ENCODE measurements around the gene MPZL3.

Gene MPZL3, protein sequence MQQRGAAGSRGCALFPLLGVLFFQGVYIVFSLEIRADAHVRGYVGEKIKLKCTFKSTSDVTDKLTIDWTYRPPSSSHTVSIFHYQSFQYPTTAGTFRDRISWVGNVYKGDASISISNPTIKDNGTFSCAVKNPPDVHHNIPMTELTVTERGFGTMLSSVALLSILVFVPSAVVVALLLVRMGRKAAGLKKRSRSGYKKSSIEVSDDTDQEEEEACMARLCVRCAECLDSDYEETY

DNA sequence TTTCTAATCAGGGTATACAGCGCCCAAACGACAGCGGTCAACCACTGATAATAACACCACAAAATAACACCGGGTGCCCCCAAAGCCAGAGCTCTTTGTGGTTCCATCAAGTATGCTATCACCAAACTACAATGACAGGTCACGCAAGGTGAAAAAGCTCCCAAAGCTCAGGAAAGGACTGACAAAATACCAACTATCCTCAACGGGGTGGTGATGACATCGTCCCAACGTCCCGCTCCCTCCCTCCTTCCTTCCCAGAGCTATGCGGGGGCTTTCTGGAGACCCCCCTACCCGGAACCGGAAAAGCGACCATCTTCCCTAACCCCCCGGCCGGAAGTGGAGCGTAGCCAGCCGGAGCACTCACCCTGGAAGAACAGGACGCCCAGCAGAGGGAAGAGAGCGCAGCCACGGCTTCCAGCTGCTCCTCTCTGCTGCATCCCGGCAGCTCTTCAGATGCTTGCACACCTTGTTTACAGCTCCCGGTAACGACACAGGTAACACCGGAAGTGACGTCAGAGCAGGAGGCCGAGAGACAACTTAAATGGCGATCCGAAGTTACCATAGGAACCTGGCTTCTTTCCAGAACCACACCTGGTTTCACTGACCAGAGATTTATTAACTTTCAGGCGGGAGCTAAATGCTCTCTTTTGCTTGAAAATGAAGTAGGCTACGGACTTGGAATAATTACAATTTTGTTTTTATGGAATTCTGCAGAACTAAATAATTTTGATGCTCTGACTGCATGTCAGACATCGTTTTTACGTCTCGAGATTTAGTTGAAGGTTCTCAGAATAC, at the start of gene MPZL3:
Gene MPZL3 (minus strand): TSS at position 508 of the 795 bp plus-strand sequence. CDS start 71 bp downstream, at position 437.
- no peak for DNase-seq (ENCODE audit: low spot score)

DNA sequence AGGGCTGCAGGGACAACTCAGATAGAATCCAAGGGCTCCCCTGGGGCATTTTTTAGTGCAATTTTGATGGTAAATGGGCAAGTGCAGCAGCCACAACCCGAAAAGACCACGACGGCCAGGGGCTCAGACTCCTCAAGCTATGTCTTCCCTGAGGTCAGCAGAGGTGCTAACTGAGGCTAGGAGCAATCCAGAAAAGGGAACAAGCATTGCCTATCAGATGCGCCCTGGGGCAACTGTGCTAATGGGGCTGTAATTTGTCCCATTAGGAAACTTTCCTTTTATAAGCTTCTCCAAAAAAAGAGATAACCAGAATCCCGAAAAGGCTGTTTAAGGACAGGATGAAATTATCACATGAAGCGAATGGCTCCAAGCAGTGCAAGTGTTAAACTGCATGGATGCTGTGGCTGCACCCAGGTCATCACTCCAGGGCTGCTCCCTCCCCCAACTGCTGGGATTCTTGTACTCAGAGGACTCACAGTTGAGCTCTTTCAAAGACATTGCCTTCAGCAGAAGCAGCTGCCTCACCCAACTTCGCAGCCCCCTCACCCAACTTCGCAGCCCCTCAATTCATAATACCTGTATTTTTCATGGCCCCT, 49.5 kb upstream of the MPZL3 start:
- no peak for DNase-seq (ENCODE audit: low spot score)

DNA sequence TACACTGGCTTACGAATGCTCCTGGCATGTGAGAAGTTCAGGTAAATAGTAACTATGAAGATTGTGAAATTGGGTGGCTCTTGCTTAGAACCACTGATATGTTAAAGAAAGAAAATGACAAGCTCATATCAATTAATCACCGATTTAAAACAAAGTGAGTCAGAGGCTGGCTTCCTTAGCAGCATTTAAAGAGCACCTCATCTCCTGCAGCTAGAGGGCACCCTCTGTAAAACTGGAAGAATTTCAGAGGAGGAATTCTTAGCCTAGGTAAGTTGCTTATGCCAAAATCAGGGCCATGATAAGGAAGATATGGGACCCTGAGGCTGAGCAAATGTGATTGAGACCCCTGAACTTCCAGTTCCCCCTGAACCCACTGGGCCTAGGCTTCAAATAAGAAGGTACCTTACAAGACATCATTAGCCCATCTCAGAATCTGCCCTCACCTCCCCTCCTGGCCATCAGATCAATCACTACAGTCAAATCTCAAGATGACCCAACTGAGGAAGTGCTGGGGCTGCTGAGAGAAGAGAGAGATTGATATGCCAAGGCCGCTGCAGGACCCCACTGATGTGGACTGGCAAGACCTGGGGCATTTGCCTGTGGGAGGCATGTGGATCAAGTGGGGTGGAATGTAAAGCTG, 43.8 kb upstream of the MPZL3 start:
- DNase-seq (ENCODE audit: low spot score) = peak; percentile 33

DNA sequence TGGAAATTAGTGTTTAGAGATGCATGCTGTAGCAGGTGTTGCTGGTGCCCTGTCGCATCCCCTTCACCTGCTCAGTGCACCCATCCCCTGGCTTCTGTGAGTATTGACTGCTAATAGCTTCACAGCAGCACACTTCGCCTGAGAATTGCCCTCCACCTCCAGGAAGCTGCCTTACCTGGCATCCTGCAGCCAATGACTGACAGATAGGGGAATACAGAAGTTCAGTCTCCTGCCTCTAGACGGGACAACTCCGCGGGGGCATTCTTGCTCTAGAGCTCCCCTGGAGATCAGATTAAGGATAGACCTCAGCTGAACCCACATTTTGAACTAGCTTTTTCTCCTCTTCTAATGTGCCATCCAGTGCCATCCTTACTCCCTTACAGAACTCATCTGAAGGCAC, 43.0 kb upstream of the MPZL3 start:
- no peak for DNase-seq (ENCODE audit: low spot score)

DNA sequence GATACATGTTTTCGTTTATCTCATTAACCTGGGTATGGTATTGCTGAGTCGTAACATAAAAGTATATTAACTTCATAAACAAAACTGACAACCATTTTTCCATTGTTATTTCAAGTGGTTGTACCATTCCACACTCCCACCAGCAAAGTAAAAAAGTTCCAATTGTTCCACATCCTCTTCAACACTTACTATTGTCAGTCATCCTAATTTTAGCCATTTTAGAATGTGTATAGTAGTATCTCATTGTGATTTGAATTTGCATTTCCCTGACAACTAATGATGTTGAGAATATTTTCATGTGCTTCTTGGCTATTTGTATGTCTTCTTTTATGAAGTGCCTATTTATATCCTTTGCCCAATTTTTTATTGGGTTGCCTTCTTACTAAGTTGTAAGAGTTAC, 41.9 kb upstream of the MPZL3 start:
- no peak for DNase-seq (ENCODE audit: low spot score)

DNA sequence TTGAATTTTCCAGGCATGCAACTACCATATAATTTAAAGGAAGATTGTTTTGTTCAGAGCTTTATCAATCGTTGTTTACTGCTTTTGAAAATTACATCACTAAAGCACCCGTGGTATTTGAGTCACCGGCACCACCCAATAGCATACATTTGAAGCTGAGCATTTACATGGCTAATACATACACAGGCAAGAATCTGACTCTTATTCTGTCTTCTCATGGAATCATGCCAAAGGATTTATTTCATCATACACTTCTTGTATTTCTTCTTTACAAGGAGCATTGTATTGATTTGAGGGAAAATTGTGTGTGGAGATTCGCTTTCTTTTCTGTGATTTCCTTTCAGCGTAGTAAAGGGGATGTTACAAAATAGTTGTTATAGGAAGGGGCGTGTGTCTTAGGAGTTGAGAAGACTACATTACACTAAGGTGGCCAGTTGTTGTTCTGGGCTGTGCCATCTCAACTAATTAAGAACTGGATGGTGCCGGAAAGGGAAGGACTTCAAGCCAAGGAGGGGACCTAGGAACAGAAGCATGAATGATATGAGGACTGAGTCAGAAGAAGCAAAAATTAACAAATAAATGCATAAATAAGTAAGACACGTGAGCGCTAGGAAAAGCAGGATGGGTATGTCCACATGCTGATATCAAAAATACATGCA, 39.4 kb upstream of the MPZL3 start:
- peak; percentile 10 for DNase-seq (ENCODE audit: low spot score)

DNA sequence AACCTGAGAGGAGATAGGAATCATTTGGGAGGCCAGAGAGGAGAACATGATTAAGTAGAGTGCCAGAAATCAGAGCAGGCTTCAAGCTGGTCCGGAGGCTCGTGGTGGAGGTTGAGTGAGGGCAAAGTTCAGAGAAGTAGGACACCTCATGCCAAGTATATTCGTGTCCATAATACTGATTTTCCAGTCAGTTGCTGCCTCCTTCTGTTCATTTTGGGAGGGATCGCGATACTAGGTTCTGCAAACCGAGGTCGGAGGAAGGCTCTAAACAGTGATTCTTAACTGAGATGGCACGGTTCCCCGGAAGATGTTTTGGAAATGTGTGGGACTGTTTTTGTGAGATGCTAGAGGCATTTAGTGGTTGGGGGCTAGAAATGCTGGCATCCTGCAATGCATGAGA, 38.8 kb upstream of the MPZL3 start:
- peak; percentile 17 for DNase-seq (ENCODE audit: low spot score)

DNA sequence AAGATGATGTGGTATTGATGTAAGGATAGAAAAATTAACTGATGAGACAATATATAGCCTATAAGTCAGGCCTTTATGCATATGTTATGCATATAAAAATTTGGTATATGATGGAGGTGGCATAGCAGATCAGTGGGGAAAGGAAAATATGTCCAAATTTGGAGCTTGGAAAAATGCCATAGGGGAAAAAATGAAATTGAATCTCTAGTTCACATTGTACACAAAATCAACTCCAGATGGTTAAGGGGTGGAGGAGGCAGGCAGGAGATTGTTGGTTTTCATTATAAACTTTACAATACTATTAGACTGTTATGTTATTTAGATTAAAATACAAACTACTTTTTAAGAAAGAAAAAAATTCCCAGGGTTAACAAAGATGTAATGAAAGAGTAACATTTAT, 37.2 kb upstream of the MPZL3 start:
- DNase-seq (ENCODE audit: low spot score) = no peak

DNA sequence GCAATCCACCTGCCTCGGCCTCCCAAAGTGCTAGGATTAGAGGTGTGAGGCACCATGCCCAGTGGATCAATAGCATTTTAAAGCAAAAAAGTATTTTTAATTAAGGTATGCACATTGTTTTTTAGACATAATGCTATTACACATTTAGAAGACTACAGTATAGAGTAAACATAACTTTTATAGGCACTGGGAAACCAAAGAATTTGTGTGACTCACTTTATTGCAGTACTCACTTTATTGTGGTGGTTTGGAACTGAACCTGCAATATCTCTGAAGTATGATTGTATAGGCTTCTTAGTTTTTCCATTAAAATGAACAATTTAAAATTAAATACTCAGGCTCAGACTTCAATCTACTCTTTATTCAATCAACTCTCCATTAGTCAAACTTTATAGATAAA, 34.8 kb upstream of the MPZL3 start:
- DNase-seq (ENCODE audit: low spot score) = no peak

DNA sequence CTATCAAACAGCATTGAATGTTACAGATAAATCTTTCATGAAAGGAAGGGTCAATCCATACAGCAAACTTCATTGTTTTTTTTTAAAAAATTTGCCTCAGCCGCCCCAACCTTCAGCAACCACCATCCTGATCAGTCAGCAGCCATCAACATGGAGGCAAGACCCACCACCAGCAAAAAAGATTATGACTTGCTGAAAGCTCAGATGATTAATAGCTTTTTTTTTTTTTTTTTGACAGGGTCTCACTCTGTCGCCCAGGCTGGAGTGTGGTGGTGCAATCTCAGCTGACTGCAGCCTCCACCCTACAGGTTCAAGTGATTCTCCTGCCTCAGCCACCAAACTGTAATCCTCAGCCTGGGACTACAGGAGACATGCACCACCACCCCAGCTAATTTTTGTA, 34.4 kb upstream of the MPZL3 start:
- no peak for DNase-seq (ENCODE audit: low spot score)

DNA sequence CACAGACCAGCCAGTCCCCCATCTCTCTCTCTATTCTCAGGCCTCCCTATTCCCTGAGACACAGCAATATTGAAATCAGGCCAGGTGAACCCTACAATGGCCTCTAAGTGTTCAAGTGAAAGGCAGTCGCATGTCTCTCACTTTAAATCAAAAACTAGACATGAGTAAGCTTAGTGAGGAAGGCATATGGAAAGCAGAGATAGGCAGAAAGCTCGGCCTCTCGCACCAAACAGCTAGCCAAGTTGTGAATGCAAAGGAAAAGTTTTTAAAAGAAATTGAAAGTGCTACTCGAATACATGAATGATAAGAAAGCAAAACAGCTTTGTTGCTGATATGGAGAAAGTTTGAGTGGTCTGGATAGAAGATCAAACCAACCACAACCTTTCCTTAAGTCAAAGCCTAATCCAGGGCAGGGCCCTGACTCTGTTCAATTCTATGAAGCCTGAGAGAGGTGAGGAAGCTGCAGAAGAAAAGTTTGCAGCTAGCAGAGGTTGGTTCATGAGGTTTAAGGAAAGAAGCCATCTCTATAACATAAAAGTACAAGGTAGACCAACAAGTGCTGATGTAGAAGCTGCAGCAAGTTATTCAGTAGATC, 31.7 kb upstream of the MPZL3 start:
- no peak for DNase-seq (ENCODE audit: low spot score)

DNA sequence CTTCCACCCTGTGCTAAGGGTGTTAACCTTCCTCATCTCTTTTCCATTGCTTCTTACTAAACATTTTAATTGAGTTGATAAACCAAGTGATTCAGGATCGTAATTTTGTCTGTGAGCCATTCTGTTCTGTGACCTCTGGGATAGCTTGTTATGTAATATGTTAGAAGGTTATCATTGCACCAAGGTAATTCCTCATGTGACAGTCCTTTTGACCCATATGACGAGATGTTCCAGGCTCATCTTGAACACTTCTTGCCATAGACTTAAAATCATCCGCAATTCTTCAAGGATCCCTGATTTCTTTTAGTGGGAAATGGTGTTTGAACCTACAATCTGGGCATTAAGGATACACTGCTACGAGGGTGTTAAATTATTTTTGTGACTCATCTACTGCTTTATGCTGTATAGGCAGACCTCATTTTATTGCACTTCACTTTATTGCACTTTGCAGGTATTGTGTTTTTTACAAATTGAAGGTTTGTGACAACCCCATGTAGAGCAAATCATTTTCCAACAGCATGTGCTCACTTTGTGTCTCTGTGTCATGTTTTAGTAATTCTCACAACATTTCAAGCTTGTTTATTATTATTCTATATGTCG, 31.0 kb upstream of the MPZL3 start:
- no peak for DNase-seq (ENCODE audit: low spot score)

DNA sequence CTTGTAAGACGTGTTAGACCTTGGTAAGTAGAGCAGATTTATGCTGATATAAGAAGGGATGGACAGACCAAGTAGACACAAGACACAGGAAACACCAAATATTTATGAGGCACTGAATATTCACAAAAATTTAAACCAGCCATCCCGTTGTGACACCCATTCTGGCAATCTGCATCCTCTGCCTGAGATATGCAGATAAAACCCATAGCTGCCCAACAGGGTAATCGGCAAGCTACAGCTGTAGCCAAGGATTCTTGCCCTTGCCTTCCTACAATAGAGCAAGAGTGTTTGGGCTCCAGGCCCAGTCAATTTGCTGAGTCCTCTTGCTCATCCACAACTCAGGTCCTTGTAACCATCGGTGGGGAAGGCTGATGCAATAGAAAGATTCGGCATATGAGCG, 30.4 kb upstream of the MPZL3 start:
- no peak for DNase-seq (ENCODE audit: low spot score)

DNA sequence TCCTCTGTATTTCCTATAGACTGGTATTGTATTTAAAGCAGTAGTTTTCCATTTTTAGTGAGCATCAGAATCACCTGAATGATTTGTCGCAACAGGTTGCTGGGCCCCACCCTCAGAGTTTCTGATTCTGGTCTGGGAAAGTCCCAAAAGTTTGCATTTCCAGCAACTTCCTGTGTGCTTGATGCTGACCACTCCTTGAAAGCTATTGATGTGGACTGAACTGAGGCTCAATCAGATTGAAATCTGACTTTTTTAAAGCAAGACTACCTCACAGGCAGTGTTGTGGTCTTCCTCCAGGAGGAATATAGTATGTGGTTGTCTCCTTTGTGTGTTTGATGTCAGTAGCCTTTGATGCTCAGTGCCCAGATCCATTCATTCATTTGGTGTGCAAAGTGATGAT, 29.1 kb upstream of the MPZL3 start:
- no peak for DNase-seq (ENCODE audit: low spot score)

DNA sequence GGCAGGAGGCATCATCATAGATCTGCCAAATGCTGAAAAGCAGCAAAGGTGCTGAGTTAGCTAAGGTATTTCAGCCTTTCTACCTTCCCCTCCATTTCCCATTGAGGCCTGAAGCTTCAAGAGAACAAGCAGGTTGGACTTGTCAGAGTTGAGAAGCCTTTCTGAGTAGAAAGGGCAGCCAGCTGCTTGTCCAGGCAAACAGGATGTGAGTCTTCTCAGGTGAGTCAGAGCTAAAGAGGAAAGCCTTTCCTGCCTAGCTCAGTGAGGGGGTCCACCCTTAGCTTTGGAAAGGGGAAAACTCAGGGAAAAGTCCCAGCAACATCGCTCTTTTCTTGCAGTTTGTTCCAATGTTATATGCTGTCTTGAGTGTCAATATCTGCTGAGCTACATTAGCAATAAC, 25.1 kb upstream of the MPZL3 start:
- no peak for DNase-seq (ENCODE audit: low spot score)

DNA sequence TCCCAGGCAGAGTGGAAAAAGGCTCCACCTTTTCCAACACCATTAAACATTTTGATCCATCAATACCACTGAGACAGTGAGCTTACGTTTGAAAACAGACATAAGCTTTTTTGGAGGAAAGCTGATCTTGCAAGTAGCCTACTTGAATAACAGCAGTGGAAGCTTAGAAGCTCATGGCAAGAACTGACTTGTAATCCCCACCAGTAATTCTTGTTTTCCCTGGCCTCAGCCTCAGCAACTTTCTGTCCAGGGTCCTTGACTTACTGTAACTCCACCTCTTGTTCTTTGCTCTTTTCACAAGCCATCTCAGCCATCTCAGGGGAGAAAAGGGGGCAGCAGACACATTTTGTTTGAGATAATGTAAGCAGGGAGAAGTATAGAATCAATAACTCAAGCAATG, 24.3 kb upstream of the MPZL3 start:
- no peak for DNase-seq (ENCODE audit: low spot score)

DNA sequence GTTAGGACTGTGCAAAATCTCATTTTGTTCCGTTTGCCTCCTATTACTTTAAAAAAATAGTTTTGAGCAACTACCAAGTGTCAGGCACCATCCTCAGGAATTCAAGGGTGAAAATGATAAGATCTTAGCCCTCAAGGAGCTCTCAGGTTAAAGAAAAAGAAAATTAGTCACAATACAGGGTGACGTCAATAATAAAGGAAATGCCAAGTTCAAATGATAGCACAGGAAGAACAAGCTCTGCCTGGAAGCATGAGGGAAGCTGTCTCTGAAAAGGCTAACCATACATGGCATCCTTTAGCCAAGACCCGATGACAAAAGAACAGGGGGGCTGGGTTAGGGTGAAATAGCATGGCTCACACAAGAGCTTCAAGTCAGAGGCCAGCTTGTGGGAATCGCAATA, 23.0 kb upstream of the MPZL3 start:
- DNase-seq (ENCODE audit: low spot score) = no peak

DNA sequence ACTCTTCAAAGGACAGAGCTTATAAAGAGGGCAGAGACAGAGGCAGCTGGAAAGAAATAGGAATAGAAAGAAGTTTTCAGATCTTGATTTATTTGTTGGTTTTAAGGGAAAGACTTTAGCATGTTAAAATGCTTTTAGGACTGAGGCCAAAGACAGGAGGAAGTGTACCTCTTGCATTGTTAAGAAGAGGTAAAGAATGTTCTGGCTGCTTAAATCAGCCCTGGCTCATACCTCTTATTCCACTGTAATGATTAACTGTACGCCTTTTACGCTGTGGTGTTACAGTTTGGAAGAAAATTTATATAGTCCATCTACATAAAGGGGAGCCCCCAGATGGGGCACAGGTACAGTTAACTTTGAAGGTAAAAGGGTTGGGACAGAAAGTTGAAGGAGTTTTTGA, 22.0 kb upstream of the MPZL3 start:
- no peak for DNase-seq (ENCODE audit: low spot score)

DNA sequence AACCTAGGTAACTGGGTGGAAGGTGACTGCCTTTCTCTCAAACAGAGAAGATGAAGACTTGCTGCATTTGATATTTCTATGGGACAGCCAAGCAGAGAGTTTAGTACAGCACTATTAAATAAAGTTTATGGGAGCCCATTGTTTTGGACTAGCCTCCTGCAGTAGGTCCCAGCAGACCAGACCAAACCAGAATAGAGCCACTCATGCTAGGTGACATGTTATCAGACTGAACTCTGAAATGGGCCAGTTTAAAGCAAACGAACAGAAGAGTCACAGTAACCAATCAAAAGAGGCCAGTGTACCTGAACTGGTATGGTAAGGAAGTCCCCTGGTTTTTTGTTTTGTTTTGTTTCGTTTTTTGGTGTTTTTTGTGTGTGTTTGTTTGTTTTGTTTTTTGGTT, 19.8 kb upstream of the MPZL3 start:
- no peak for DNase-seq (ENCODE audit: low spot score)

DNA sequence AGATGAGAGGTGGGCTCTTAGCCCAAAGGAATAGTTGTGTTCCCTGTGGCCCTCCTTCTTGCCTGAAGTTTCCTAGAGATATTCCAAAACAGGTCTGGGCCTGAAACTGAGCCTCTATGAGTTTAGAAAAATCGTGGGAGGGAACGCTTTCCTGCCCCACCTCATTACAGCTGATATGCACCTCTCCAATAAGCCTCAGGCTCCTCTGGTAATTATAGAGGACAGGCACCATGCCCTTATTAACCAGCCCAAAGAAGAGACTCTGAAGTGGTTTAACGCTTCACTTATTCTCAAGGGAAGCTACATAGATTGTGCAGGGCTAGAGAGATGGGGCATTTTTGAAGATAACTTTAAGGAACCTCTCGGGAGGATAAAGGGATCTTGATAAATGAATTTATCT, 15.3 kb upstream of the MPZL3 start:
- DNase-seq (ENCODE audit: low spot score) = no peak

DNA sequence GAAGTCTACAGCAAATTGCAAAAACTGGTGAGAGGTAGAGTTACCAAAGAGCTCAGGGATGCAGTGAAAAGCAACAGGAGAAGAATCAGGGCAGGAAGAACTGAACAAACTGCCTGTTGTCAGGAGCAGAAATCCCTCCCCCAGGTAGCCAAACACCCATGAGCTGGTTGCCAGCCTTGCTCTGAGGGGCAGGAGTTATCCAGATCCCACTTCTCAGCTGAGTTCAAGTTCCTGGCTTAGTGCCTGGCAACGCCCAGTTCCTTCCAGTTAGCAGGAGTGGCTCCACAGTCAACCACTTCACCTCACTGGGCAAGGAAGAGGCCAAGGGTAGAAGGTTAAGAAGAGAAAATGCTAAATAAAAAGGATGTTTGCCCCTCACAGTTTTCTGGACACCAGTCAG, 13.8 kb upstream of the MPZL3 start:
- no peak for DNase-seq (ENCODE audit: low spot score)

All from COLO829 (cell line).